ENCODE measurements around the gene CCDC102A. TPM values are rescaled to one million over a fixed set of nuclear protein-coding genes. Genes with fewer than 3 reads are reported as not detected.

The CCDC102A gene
- total RNA-seq, 1 experiment from 2014 or later = 5.2 TPM

- TF ChIP-seq CTCF (IDR thresholded peaks at IDR 0.05) (peak; percentile 91), FOXJ3 (CRISPR knock-in tag; IDR thresholded peaks at IDR 0.05; ENCODE audit: borderline replicate concordance) (no peak), AR (CRISPR knock-in tag; IDR thresholded peaks at IDR 0.05) (no peak), RELA (CRISPR knock-in tag; IDR thresholded peaks at IDR 0.05; ENCODE audit: borderline replicate concordance) (no peak), GTF2I (CRISPR knock-in tag; conservative IDR thresholded peaks at IDR 0.05) (peak; percentile 93), GABPB1 (CRISPR knock-in tag; IDR thresholded peaks at IDR 0.05) (0 out of 2 replicates have a peak, but pooled peaks have one; percentile 46), ZBTB21 (CRISPR knock-in tag; IDR thresholded peaks at IDR 0.05; ENCODE audit: borderline replicate concordance) (no peak), JAZF1 (CRISPR knock-in tag; IDR thresholded peaks at IDR 0.05) (no peak), USF1 (CRISPR knock-in tag; IDR thresholded peaks at IDR 0.05) (no peak), TEAD4 (CRISPR knock-in tag; IDR thresholded peaks at IDR 0.05) (no peak)
- TF ChIP-seq, protein P1, sequence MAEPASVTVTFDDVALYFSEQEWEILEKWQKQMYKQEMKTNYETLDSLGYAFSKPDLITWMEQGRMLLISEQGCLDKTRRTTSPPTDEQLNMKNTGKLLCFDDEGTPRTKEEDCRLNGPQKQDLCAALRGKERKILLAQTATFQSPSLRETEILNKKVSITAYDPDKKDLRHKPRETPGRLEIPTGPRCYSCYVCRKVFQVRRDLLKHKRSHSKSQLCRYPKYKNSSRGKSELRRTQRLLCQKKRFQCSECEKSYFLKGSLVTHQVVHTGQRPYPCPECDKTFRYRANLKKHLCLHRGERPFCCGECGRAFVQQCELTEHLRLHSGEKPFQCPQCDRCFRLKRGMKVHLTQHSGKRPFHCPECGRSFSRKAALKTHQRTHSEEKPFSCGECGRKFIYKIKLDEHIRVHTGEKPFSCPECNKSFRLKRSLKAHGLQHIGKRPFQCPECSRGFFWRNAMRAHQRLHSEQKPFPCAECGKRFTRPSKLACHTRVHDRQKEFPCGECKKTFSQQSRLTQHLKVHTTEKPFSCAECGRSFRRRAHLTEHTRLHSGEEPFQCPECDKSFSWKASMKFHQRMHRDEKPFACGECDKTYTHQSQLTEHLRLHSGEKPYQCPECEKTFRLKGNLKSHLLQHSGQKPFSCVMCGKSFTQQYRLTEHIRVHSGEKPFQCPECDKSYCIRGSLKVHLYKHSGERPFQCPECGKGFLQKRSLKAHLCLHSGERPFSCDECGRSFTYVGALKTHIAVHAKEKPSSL (CRISPR knock-in tag; conservative IDR thresholded peaks at IDR 0.05) = no peak
- TF ChIP-seq, protein P2, sequence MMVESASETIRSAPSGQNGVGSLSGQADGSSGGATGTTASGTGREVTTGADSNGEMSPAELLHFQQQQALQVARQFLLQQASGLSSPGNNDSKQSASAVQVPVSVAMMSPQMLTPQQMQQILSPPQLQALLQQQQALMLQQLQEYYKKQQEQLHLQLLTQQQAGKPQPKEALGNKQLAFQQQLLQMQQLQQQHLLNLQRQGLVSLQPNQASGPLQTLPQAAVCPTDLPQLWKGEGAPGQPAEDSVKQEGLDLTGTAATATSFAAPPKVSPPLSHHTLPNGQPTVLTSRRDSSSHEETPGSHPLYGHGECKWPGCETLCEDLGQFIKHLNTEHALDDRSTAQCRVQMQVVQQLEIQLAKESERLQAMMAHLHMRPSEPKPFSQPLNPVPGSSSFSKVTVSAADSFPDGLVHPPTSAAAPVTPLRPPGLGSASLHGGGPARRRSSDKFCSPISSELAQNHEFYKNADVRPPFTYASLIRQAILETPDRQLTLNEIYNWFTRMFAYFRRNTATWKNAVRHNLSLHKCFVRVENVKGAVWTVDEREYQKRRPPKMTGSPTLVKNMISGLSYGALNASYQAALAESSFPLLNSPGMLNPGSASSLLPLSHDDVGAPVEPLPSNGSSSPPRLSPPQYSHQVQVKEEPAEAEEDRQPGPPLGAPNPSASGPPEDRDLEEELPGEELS (CRISPR knock-in tag; IDR thresholded peaks at IDR 0.05) = no peak
Measured at GRCh38 chr16:57519796-57520360, 16.5 kb downstream of the CCDC102A start (continued).

DNA sequence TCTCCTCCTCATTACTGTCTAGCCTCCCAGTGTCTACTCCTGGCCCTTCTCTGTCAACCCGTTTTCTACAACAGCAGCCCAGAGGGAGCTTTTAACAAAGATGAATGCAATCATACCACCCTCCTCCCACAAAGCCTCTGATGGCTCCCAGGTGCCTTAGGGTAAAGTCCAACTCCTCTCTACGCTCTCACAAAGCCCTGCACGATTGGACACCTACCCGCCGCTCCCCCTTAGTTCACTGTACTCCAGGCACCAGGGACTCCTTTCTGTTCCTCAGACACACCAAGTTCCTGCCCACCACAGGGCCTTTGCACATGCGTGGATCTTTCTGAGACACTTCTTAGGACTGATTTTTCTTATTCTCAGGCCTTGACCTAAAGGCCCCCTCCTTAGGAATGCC lies 17.4 kb downstream of the CCDC102A start:
- no peak for ATAC-seq
- TF ChIP-seq MXD4 (CRISPR knock-in tag; IDR thresholded peaks at IDR 0.05; ENCODE audit: borderline replicate concordance) (no peak), GTF2I (CRISPR knock-in tag; conservative IDR thresholded peaks at IDR 0.05) (peak; percentile 60; the same call in 1 of the 2 replicates), ZNF232 (CRISPR knock-in tag; IDR thresholded peaks at IDR 0.05) (no peak), GABPB1 (CRISPR knock-in tag; IDR thresholded peaks at IDR 0.05) (no peak), AFF4 (CRISPR knock-in tag; IDR thresholded peaks at IDR 0.05; ENCODE audit: borderline replicate concordance) (no peak), ZNF138 (CRISPR knock-in tag; conservative IDR thresholded peaks at IDR 0.05) (no peak)
- TF ChIP-seq, protein P3, sequence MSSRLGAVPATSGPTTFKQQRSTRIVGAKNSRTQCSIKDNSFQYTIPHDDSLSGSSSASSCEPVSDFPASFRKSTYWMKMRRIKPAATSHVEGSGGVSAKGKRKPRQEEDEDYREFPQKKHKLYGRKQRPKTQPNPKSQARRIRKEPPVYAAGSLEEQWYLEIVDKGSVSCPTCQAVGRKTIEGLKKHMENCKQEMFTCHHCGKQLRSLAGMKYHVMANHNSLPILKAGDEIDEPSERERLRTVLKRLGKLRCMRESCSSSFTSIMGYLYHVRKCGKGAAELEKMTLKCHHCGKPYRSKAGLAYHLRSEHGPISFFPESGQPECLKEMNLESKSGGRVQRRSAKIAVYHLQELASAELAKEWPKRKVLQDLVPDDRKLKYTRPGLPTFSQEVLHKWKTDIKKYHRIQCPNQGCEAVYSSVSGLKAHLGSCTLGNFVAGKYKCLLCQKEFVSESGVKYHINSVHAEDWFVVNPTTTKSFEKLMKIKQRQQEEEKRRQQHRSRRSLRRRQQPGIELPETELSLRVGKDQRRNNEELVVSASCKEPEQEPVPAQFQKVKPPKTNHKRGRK (CRISPR knock-in tag; IDR thresholded peaks at IDR 0.05; ENCODE audit: borderline replicate concordance) = no peak
- POLR2A ChIA-PET = no interaction called here
- no peaks in the 10 kb centered on the region for H3K36me3 Mint-ChIP-seq
- H3K27me3 Mint-ChIP-seq (ENCODE audit: low read depth) = peaks cover 5% of the 10 kb centered on the region; the same call in 1 of the 2 replicates
- CTCF ChIA-PET = interaction anchor here (0.8 to 5.8 kb wide), 14 partner anchors 9 to 219 kb away, joined by 3 to 80 read pairs (median 10); partner anchors contain the start of genes DOK4 and POLR2C
- no peak for DNase-seq (ENCODE audit: low spot score)
- peaks cover 11% of the 10 kb centered on the region; the same call in 1 of the 2 replicates for H3K4me1 Mint-ChIP-seq
- no peaks in the 10 kb centered on the region for H3K9me3 Mint-ChIP-seq
- peak overlapping the region; percentile 53; the same call in 1 of the 2 replicates for H3K27ac Mint-ChIP-seq
- H3K4me3 Mint-ChIP-seq = no peak overlapping the region

Measured in WTC11 (cell line).